ENCODE data around the gene HOXA9.

Gene HOXA9

GRCh38 chr7:27153526-27153925 is 11.8 kb downstream of the HOXA9 start:
- DNase-seq (ENCODE audit: low read depth in 2 of 2) = no peak

- no peak for DNase-seq (ENCODE audit: low read depth in 2 of 2)
Observed at GRCh38 chr7:27152816-27153442, 12.4 kb downstream of the HOXA9 start.

DNA sequence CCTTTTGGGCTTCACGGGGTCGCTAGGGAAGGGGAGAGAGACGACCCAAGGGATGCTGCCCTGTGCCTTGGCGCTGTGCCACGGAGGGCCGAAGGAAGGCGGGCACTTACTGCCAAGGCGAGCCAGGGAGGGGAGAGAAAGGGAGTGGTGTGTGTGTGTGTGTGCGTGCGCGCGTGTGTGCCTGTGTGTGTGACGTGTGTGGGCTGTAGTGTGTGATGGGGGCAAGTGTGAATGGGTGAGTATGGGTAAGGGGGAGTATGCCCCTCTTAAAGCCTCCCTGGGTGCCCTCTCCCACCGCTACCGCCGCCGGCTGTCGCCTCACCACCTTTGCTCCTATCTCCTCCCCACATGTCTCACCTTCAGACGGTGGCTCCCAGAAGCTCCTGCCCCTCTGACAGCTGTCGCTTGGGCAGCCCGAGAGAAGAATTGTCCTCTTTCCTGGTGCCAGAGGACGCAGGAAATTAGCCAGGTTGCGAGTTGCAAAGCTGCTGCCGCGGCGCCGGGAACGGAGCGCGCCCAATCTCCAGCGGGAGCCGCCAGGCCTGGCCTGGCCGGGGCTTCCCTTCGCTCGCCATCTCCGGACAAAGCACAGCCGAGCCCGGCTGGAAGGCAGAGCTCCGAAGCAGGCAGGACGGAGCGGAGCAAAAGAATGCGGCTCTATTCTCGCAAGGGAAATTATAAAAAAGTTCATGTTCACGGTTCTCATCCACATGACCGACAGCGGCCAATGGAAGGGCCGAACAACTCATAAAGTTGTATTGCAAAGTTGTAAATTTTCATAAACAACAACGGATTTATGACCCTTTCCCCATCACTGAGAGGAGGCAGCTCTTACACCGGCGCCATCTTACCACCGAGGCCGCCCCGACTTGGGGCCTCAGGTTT is 13.2 kb downstream of the HOXA9 start, which contains the start of gene HOXA3:
Gene HOXA3, minus strand, starts transcription at position 653 of the 885 bp plus-strand sequence. CDS start 41,943 bp downstream, outside the sequence.
- no peak for DNase-seq (ENCODE audit: low read depth in 2 of 2)

DNA sequence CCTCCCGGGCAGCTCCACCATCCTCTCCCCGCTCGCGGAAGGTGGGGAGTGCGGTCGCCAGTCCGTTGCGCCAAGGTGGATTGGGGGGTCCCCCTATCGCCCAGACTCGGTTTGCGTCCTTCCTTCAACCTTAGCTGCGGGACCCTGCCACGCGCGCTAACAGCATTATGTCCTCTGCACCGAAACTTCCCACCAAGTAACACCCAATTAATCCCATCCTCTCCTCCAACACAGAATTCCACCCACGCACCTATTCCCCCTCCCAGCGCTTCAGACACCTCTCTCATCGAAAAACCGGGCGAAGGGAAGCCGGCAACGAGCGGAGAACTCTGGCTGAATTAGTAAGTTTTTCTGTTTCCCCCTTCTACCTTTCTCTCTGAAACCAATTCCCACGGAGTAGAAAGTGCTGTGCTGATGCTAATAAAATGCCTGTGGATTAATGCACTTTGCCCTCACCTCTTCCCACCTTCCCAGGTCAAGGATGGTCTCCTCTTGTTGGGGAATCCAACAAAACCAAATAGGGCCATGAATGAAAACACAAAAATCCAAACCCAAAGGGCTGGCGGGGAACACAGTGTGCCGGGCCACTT is 13.9 kb downstream of the HOXA9 start:
- no peak for DNase-seq (ENCODE audit: low read depth in 2 of 2)

DNA sequence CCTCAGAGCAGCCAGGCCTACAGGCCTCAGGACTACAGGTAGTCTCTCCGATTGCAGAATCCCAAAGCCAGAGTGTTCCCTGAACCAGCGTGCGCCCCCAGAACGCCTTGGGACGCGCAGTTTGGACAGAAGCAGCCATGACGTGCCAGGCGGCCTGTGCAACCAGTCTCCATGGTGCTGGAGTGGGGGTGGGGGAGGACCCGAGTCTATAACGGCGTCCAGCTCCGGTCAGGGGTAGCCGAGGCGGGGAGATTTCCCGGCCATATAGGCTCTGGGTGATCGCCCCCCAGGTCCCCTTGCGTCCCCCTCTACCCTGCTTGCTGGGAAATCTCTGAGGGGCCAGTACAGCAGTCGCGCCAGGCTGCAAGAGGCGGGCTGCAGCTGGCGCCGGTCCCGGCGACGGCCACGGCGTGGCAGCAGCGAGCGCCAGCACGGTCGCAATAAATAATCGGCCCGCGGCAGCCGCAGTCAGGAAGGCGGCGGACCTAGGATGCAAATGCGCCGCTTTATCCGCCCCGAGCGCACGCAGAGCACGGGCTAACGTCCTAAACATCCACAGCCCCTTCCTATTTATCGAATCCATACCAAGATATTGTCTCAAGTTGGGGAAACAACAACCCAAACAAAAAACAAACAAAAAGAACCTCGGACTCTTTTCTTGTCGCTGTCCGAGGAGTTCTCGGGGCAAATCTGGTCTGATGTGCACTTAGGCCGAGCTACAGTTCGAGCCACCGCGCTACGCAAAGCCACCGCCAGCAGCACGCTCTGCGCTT is 14.6 kb downstream of the HOXA9 start:
- DNase-seq (ENCODE audit: low read depth in 2 of 2) = peak; percentile 41 to 55

GRCh38 chr7:27149842-27150567 is 15.3 kb downstream of the HOXA9 start:
- no peak for DNase-seq (ENCODE audit: low read depth in 2 of 2)

- no peak for DNase-seq (ENCODE audit: low read depth in 2 of 2)
Observed at GRCh38 chr7:27148756-27149641, 16.3 kb downstream of the HOXA9 start.

DNA sequence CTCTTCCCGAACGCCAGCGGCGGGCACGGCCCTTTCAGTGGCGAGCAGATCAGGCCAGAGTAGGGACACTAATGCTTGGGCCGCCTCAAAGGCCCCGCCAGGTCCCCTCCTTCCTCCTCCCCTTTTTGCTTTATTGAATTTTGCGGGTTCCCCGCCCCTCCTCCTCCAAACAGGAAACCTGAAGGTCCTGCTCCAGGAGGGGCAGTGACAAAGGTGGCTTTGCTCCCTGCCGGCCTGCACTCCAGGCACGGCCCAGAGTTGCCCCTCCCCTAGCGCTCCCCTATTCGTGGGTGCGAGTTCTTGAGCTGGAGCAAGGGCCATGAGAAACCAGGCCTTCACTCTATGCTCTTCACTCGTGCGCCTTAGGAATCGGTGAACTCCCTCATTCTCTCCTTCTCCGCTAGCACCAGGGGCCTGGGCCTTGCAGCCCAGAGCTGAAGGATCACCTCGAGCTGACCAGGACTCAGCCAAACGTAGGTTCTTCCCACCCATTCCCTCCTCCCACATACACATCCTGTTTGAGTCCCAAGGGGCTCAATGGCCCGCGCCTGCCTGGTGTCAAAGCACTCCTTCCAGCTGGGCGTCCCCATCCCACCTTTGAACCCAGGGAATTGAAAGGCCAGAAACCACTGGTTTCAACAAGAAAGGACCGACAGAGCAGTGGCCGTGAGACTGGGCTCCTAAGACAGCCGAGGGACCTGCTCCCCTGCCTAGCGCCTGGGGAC is 17.1 kb downstream of the HOXA9 start:
- no peak for DNase-seq (ENCODE audit: low read depth in 2 of 2)

- no peak for DNase-seq (ENCODE audit: low read depth in 2 of 2)
Observed at GRCh38 chr7:27147199-27148030, 17.9 kb downstream of the HOXA9 start, which contains the start of gene HOXA6. Gene HOXA6 (minus strand): TSS chr7:27147774. CDS start chr7:27147749, 25 bp downstream.

DNA sequence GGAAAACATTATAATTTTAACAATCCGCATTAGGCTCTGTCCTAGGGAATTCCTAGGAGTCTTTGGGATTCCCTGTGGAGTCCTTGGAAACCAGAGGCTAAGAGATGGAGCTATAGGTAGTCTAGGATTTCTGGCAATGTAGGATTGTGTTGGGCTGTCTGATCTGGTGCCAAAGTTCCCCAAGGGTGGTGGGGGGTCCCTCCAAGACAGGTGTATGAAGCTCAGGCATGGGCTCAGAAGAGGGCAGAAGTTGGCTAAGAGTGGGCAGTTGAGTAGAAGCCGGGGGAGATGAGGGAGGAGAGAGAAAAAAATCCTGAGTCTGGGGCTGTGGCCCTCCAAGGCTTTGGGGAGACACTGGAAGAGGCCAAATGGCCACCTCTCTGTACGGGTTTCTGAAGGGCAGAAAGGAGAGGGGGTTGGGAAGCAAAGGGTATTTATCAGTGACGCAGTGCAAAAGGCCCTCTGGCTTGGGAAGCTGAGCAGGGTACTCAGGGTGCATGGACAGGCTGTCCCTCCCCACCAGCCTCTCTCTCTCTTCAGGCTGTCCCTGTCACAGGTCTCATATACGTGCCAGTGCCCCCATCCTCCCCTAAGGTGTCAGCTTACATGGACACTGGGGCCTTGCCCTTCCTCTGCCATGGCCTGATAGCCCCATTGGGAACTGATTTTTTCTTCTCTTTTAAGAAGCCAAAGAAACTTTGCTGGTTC is 18.7 kb downstream of the HOXA9 start:
- no peak for DNase-seq (ENCODE audit: low read depth in 2 of 2)

GRCh38 chr7:27145914-27146412 is 19.4 kb downstream of the HOXA9 start:
- no peak for DNase-seq (ENCODE audit: low read depth in 2 of 2)

- no peak for DNase-seq (ENCODE audit: low read depth in 2 of 2)
Observed at GRCh38 chr7:27145165-27145913, 20.0 kb downstream of the HOXA9 start.

DNA sequence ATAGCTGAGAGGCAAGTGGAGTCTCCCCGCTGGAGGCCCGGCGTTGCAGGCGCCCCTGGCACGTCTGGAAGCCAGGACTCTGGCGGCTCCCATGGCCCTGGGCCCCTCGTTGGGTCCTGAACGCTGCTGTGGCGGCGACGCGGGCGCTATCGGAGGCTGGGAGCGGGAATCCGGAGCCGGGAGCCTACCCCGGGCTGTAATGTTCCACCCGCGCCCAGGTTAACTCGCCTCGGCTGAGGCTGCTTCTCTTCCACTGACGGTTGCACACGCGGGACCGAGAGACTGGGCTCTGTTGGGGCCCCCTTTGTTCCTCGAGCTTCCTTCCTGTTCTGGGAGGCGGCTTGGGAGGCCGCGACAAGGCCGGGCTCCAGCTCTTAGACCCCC is 20.6 kb downstream of the HOXA9 start:
- DNase-seq (ENCODE audit: low read depth in 2 of 2) = no peak

GRCh38 chr7:27143950-27144780 is 21.2 kb downstream of the HOXA9 start:
- DNase-seq (ENCODE audit: low read depth in 2 of 2) = no peak

DNA sequence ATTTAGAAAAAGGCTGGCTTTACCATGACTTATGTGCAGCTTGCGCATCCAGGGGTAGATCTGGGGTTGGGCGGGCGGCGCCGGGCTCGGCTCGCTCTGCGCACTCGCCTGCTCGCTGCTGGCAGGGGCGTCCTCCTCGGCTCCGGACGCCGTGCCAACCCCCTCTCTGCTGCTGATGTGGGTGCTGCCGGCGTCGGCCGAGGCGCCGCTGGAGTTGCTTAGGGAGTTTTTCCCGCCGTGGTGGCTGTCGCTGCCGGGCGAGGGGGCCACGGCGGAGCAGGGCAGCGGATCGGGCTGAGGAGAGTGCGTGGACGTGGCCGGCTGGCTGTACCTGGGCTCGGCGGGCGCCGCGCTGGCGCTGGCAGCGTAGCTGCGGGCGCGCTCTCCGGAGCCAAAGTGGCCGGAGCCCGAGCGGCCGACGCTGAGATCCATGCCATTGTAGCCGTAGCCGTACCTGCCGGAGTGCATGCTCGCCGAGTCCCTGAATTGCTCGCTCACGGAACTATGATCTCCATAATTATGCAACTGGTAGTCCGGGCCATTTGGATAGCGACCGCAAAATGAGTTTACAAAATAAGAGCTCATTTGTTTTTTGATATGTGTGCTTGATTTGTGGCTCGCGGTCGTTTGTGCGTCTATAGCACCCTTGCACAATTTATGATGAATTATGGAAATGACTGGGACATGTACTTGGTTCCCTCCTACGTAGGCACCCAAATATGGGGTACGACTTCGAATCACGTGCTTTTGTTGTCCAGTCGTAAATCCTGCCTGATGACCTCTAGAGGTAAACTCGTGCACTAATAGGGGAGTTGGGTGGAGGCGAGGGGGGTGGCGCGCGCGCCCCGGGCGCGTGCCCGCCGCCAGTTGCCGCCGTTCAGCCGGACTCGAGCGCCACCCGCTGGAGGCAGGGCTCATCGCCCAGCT is 22.1 kb downstream of the HOXA9 start, which contains the start of gene HOXA5:
Gene HOXA5, minus strand, starts transcription at position 659 of the 927 bp plus-strand sequence. Its CDS starts 74 bp downstream, at position 585.
- no peak for DNase-seq (ENCODE audit: low read depth in 2 of 2)
